Pons (tissue), 1 donor: Measurements from ENCODE around the gene PRDM8.
"Not testable (repeated sequence)": the region's sequence is repeated elsewhere in the genome, so short reads cannot be mapped to it uniquely, and the experiment has no call there.

Source experiments
- DNase-seq: peaks from one replicate; pipeline ENCODE4 v3.0.0-alpha.2; 2016; ENCODE audit warnings: low spot score

Gene PRDM8

DNA sequence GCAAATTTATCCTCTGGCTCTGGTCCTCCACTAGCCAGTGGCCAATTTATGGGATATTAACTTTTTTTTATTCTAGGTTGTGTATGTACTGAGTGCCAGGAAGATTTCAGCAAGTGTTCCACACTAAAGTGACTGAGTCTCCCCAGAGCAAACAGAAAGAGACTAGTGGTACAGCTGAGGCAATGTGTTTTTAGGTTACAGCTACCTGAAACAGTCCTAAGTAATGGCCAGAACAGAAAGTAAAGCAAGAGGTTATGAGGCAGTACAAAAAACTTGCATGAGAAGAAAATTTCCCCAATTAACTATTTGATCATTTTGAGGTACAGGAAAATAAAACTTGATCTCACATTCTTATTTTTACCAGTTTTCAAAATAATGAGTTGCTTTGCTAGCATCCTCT, 31.2 kb downstream of the PRDM8 start:
- no peak for DNase-seq

DNA sequence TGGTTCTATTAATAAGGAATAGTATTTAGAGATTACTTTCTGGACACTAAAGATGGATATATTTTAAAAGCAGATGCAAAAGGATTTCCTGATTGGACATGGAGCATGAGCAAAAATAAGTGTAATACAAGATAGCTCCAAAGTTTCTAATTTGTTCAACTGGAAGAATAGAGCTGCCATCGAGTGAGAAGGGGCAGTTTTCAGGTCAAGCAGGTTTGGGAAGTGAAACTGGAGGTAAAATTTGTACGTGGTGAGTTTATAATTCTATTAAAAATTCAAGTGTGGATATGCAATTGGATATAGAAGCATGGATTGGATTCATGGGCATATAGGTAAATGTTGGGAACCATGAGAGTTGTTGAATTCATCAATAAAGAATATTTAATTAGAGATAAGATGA, 31.8 kb downstream of the PRDM8 start:
- DNase-seq, result no peak

DNA sequence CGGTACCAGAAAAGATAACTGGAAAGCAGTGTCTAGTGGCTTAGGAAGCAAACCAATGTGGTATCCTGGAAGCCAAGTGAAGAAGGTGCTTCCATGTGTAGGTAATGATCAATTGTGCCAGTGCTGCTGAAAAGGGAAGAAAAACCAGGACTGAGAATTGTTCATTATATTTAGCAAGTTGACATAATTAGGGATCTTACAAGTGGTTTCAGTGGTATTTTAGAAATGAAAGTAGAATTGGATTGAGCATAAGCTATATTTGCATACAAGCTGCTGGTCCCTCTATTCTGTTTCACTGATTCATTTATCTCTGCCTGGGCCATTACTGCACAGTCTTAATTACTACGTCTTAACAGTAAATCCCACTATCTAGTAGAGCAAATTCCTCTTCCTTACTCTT, 32.3 kb downstream of the PRDM8 start:
- no peak for DNase-seq

DNA sequence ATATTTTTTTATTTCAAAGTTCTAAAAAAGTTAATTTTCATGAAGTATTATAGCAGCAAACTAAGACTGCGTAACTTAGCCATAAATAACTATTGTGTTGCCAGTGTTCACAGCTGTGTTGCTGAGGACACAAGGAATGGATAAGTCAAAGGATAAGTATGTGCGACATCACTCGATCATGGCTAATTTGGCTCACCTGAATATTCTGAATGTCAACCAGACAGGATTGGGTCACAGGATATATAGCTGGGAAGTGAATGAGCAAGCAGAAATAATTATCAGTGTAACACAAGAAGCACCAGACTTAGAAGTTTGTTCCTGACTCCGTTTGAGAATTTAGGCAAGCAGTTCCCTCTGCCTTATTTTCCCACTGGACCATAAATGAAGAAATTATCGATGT, 33.9 kb downstream of the PRDM8 start:
- no peak for DNase-seq

DNA sequence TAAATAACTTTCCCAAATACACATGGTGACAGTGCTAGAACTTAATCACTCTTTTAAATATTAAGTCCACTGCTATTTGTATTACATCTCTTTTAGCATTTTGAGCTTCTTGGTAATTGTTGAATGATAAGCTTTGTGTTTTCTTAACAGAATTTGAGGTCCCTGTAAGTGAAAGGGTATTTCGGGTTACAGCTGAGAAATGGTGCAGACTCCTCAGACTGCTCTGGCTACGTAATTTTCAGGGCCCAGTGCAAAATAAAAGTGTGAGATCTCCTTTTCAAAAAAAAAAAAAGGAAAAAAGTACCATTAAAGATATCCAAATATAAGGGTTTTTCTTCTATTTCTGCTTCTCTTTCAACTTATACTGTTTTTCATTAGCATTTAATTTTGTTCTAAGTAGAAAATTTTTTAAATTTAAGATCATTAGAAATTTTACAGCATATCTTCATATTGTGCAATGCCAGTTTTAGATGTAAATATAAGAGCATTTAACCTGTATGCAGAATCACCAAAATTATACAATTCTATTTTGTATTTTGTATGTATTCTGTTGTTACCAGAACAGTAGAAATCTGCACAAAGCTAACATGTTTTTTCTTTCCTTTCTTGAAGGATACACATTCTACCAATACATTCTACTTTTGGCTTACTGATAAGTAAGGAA, 35.5 kb downstream of the PRDM8 start:
- no peak for DNase-seq

DNA sequence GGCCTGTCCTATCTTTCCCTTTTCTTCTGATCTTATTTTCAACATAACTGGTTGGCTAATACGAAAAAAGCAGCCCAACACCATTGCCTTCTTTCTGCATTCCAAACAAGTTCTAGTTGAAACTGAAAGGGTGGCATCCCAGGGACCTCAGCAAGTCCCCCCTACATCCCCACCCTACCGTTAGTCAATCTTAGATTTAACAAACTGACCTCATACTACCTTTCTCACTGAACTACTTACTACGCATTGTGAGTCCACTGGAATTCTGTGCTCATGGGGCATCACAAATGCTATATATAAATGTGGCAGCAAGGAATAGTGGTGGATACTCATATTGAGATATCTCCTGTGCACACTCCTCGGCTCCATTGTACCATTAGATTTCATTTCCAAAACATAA, 36.1 kb downstream of the PRDM8 start:
- no peak for DNase-seq

DNA sequence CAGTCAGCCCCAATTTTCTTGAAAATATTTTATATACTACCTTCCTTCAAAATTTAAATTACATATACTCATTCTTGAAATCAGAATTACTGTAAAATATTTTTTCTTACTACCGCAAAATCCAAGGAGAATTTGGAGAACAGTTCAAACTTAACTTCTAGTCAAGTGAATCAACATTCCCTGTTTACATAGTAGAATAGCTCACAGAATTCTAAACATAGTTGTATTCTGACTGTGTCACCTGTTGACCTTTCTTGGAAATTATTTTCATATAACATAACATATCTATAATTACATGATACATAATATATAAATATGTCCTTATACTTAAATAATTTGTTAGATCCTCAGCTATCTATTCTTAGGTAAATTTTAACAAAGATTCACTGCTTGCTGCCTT, 38.1 kb downstream of the PRDM8 start:
- DNase-seq, result no peak

DNA sequence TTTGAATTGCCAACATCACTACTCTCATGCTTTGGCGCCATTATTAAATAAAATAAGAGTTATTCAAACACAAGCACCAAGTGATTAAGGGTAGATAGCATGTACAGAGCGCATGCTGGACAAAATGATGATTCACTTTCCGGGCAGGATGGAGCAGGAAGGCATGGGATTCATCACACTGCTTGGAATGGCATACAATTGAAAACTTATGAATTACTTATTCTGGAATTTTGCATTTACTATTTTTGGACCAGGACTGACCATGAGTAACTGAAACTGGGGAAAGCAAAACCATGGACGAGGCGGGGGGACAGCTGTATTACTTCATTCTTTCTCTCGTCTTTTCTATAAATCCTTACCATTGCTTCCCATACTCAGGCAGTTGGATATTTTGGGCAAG, 40.7 kb downstream of the PRDM8 start:
- no peak for DNase-seq

DNA sequence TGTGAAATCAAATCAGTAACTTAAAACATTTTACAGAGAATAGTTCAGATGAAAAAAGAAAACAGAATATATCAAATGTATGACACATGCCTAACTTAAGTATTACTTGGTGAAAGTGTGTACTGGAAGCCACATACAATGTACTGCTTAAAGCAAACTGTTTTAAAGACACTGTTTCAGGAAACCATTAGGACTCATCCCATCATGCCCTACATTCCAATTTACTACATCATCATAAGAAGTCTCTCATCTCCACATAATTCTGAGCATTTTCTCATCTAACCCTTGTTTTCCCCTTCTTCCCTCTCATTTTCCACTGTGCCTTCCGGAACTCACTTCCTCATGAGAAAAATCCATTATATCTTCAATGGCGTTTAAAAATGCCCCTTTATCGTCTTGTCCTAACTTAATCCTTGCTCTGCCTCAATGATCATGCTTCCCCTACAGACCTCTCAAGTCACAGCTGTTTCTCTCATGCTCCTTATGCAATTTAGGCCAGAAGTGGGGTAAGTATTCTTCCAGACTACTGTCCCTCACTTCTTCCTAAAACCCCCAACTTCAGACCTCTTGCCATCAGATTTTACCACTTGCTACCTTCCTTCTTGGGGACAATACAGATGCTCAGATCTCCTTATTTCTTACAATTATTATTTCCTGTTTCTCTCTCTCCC, 42.3 kb downstream of the PRDM8 start:
- no peak for DNase-seq

DNA sequence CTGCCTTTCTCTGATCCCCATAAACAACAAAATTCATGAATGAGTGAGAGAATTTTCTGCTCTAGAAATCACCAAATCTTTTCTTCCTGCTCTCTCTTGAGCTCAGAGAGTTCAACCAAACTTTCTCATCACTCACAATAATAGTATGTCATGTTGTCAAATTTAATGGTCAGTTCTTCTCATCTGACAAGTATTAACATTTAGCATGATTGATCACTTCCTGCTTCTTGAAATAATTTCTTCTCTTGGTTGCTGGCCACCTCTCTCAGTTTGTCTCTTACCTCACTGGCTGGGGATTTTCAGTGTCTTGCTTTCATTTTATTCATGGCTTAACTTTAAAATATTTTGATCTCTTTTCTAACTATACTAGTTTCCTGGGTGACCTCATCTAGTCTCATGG, 43.7 kb downstream of the PRDM8 start:
- DNase-seq, result no peak

DNA sequence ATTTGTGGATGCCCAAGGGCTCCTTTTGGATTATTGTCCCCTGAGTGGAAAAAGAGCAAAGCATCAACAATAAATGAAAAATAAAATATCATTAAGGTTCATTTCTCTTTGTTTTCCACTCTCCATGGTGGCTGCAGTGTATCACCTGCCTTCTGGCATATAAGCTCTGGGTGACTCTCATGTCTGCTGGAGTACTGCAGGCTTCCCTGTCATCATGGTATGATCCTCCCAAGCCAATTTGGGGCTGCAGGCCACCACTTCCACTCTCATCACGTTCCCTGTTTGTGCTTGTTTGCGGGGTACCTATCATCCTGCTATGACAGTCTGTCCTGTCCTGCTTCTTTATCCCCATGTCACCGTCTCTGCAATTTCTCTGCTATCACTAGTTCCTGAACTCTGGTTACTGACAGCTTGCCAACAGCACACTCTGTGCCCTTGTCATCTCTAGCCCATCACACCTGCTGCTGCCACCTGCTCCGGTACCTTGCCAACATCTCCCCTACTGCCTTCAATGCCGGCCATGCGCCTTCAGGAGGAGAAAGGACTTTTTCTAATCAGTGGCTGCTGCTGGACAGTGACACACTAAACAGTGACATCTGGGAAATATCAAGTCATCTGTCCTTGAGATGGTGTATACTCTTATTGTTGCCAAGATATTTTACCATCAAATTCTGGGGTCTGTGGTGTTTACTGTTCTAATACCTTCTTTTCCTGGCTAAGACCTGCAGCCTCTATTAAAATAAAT, 46.1 kb downstream of the PRDM8 start:
- DNase-seq, result no peak

DNA sequence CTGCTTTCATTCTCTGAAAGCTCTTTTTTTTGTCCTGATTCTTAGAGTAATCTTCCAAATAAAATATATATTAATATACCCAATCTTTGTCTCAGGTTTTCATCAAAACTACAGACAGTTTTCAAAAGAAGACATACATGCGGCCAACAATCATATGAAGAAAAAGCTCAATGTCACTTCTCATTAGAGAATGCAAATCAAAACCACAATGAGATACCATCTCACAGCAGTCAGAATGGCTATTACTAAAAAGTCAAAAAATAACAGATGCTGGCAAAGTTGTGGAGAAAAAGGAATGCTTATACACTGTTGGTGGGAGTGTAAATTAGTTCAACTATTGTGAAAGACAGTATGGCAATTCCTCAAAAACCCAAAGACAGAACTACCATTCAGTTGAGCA, 50.2 kb downstream of the PRDM8 start:
- DNase-seq, result not testable (repeated sequence)

DNA sequence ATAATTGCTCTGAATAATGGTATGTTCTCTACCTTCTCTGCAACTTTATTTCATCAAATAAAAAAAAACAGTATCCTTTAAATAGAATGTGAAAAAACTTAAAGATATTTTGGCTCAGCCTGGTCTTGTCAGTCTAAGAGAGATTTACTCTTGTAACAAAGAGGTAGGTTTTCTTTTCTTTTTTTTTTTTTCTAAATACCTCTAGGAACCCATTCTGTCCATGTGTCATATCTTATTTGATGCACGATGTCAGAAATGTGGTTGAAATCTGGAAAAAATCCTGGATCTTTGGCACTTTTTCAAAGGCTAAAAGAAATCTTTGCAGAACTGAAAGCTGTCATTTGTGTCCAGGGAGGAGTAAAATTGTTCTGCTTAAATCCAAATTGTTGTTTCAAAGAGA, 51.8 kb downstream of the PRDM8 start:
- no peak for DNase-seq

DNA sequence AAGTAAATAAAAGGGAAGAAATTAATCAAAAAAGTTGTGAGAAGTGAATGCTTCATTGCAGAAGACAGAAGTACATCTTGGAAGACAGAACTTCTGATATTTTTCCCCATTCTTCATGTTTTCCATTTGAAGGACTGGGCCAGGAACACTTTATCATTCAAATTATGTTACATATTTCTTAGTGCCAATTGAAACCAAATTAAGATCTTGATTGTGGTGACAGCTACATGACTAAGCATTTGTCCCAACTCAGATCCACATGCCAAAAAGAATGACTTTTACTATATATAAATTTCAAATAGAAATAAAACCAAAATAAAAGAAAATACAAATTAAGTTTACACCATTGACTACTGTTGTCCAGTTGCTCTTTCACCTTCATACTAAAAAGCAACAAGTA, 55.1 kb downstream of the PRDM8 start:
- DNase-seq, result no peak

DNA sequence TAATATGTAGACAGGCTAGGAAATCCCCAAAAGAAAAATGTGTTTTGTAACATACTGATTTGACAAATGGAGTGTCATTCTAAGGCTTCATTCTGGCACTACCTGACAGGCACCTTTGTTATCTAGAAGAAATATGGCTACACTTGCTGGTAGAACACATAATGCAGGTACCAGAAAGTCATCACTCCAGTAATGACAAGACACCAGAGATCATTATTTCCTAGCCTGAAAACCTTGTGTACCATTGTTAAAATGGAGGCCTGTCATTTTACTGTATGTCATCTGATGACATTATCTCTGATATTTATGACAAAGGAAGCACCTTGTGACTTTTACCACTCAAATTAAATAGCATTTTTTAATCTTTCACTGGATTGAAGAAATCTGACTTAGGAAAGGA, 55.6 kb downstream of the PRDM8 start:
- DNase-seq, result no peak

DNA sequence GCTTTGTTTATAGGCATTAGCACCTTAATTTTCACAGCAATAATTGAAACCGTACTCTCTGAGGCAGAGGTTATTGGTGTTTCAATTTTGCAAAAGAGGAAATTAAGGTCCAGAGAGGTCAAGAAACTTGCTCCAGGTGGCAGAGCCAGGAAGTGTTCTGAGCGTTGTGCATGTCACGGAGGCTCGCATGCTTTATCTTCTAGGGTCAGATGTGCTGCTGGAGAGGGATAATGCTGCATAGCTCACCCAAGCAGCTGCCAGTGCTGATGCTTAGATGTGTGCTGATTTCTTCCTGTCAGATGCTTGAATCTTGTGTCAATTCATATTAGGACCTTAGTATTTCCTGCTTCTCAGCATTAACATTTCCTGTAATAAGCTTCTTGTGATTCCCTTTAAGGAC, 56.2 kb downstream of the PRDM8 start:
- no peak for DNase-seq
